ENCODE data around the gene RBM43. TPM values are rescaled to one million over a fixed set of nuclear protein-coding genes. Genes with fewer than 3 reads are reported as not detected.

Gene RBM43
- total RNA-seq, 4 donors from 2014 or later: 3.1 to 5.2 (median 3.9) TPM

DNA sequence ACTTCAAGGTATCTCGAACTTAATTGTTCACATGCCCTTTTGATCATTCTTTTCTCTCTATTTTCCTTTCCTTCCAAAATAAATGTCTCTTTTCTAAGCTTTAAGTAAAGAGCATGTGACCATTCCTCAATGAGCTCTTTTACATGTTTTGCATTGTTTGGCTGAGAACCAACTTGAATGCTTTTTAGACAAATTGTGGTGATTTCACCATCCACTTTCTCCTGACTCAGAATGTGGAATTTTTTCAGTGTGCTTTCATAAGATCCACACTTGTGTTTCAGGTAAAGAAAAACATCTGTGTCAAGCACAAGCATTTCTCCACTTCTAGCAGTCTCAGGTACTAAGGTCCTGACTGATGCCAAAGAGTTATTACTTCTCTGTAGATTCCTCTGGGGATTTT, 10.7 kb downstream of the RBM43 start:
- WGBS, 2 donors (ENCODE audit: low coverage in 1 of 2): 95 to 100% methylated on average over 1 of the region's 1 CpG
- TF ChIP-seq POLR2A (IDR thresholded peaks at IDR 0.05) (no peak), POLR2AphosphoS5 (IDR thresholded peaks at IDR 0.05) (no peak), EP300 (IDR thresholded peaks at IDR 0.05; ENCODE audit: low read depth) (no peak), CTCF (IDR thresholded peaks at IDR 0.05) (no peak)
- peaks cover 0 to 26% (median 7%) of the 10 kb centered on the region in 4 donors for H3K36me3 ChIP-seq
- H3K27me3 ChIP-seq: no peaks in the 10 kb centered on the region
- DNase-seq: no peak
- H3K4me1 ChIP-seq: no peaks in the 10 kb centered on the region
- H3K9me3 ChIP-seq: peaks cover 8 to 17% of the 10 kb centered on the region in 2 donors
- H3K27ac ChIP-seq: peak overlapping the region in 1 of 4 donors; percentile 3
- in situ Hi-C loops (cut with MboI; ENCODE audit: low pct_ligation_motif_present in 1 of 4, low pct_unique_long_range_greater_than_20kb in 1 of 4, low sequenced_read_pairs in 3 of 4) (loop anchor here in 1 of 4 donors (10.0 kb wide), 1 partner anchor 1656 kb away; no protein-coding TSS in a partner anchor), intact Hi-C loops (cut with DNase I; ENCODE audit: low total_unique reads) (no loop called here)
- H3K4me3 ChIP-seq: no peak overlapping the region

DNA sequence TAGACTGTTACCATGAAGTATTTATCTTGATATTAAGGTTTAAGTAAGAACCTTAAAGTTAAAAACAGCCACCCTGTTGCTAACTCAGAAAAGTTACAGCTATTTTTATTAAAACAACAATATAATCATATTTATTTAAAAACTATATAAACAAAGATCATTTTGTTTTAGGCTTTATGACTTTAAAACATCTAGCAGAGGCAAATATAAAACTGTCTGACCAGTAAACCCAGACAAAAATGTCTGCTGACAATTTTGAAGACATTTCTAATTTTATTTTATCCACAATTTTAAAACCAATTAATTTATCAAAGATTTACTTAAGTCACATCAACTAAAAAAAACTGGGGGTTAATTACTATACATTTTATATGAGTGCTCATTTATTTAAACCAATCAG, 14.2 kb downstream of the RBM43 start:
- Histone ChIP-seq H3K27ac (no peak overlapping the region), H3K9me3 (peaks cover 8 to 17% of the 10 kb centered on the region in 2 donors), H3K4me1 (no peaks in the 10 kb centered on the region), H3K4me3 (no peak overlapping the region), H3K36me3 (peaks cover 0 to 26% (median 4%) of the 10 kb centered on the region in 4 donors), H3K27me3 (no peaks in the 10 kb centered on the region)
- intact Hi-C loops (cut with DNase I; ENCODE audit: low total_unique reads) (loop anchor here (10.0 kb wide), 1 partner anchor 1653 kb away; no protein-coding TSS in a partner anchor), in situ Hi-C loops (cut with MboI; ENCODE audit: low pct_ligation_motif_present in 1 of 4, low pct_unique_long_range_greater_than_20kb in 1 of 4, low sequenced_read_pairs in 3 of 4) (loop anchor here in 2 of 4 donors (25.0 kb wide), 2 partner anchors 760 to 1660 kb away; partner anchors contain the start of genes MMADHC (in 1 of the 2) and RND3 (in 1 of the 2))
- no peak for DNase-seq
- TF ChIP-seq EP300 (IDR thresholded peaks at IDR 0.05; ENCODE audit: low read depth): no peak
- no peak for TF ChIP-seq POLR2AphosphoS5 (IDR thresholded peaks at IDR 0.05)
- TF ChIP-seq POLR2A (IDR thresholded peaks at IDR 0.05): no peak
- no peak for TF ChIP-seq CTCF (IDR thresholded peaks at IDR 0.05)

- H3K4me3 ChIP-seq: no peak overlapping the region
- H3K36me3 ChIP-seq: peaks cover 0 to 22% (median 4%) of the 10 kb centered on the region in 4 donors
- in situ Hi-C loops (cut with MboI; ENCODE audit: low pct_ligation_motif_present in 1 of 4, low pct_unique_long_range_greater_than_20kb in 1 of 4, low sequenced_read_pairs in 3 of 4): loop anchor here in 2 of 4 donors (25.0 kb wide), 2 partner anchors 759 to 1659 kb away; partner anchors contain the start of genes MMADHC (in 1 of the 2) and RND3 (in 1 of the 2)
- peaks cover 8 to 17% of the 10 kb centered on the region in 2 donors for H3K9me3 ChIP-seq
- intact Hi-C loops (cut with DNase I; ENCODE audit: low total_unique reads): loop anchor here (10.0 kb wide), 1 partner anchor 1651 kb away; no protein-coding TSS in a partner anchor
- DNase-seq: no peak
- TF ChIP-seq CTCF (IDR thresholded peaks at IDR 0.05): no peak
- no peak for TF ChIP-seq POLR2A (IDR thresholded peaks at IDR 0.05)
- no peak for TF ChIP-seq EP300 (IDR thresholded peaks at IDR 0.05; ENCODE audit: low read depth)
- no peak for TF ChIP-seq POLR2AphosphoS5 (IDR thresholded peaks at IDR 0.05)
- no peaks in the 10 kb centered on the region for H3K4me1 ChIP-seq
- no peaks in the 10 kb centered on the region for H3K27me3 ChIP-seq
- H3K27ac ChIP-seq: no peak overlapping the region
- 77 to 100% methylated on average over 1 of the region's 1 CpG for WGBS, 2 donors (ENCODE audit: low coverage in 1 of 2)
Observed at GRCh38 chr2:151246152-151246551, 15.5 kb downstream of the RBM43 start.

GRCh38 chr2:151243468-151243867, 18.2 kb downstream of the RBM43 start:
- DNase-seq: no peak
- Histone ChIP-seq H3K27ac (no peak overlapping the region), H3K36me3 (no peaks in the 10 kb centered on the region), H3K4me3 (no peak overlapping the region), H3K9me3 (peaks cover 5 to 8% of the 10 kb centered on the region in 2 donors), H3K4me1 (peaks cover 0 to 6% (median 0%) of the 10 kb centered on the region in 4 donors), H3K27me3 (no peaks in the 10 kb centered on the region)
- 92 to 96% methylated on average over 3 of the region's 3 CpGs for WGBS, 2 donors (ENCODE audit: low coverage in 1 of 2)
- TF ChIP-seq POLR2A (IDR thresholded peaks at IDR 0.05) (no peak), CTCF (IDR thresholded peaks at IDR 0.05) (no peak), EP300 (IDR thresholded peaks at IDR 0.05; ENCODE audit: low read depth) (no peak), POLR2AphosphoS5 (IDR thresholded peaks at IDR 0.05) (no peak)
- intact Hi-C loops (cut with DNase I; ENCODE audit: low total_unique reads) (loop anchor here (10.0 kb wide), 1 partner anchor 1649 kb away; no protein-coding TSS in a partner anchor), in situ Hi-C loops (cut with MboI; ENCODE audit: low pct_ligation_motif_present in 1 of 4, low pct_unique_long_range_greater_than_20kb in 1 of 4, low sequenced_read_pairs in 3 of 4) (loop anchor here in 2 of 4 donors (25.0 kb wide), 2 partner anchors 756 to 1656 kb away; partner anchors contain the start of genes MMADHC (in 1 of the 2) and RND3 (in 1 of the 2))

Measured in transverse colon (tissue), 4 donors.